Neuronal stem cell (in vitro differentiated cells): Measurements from ENCODE around the gene C2CD5.
"Not testable (repeated sequence)": the region's sequence is repeated elsewhere in the genome, so short reads cannot be mapped to it uniquely, and the experiment has no call there.

Experiments
- DNase-seq: peaks from one replicate; pipeline ENCODE4 v3.0.0-alpha.2; 2013; ENCODE audit warnings: low spot score
- H2AFZ ChIP-seq: one replicate; pipeline ENCODE4 v1.6.1; 2013; ENCODE audit warnings: mild to moderate bottlenecking, low read length, inconsistent platforms
- H2AK5ac ChIP-seq: 2 replicates; pipeline ENCODE4 v1.6.1; 2013; ENCODE audit warnings: low read depth, mild to moderate bottlenecking, inconsistent platforms, low read length, moderate library complexity, mixed read lengths
- H2BK120ac ChIP-seq: 2 replicates; pipeline ENCODE4 v1.6.1; 2013; ENCODE audit warnings: low read depth, mild to moderate bottlenecking, inconsistent platforms, low read length, moderate library complexity, mixed read lengths
- H2BK12ac ChIP-seq: one replicate; pipeline ENCODE4 v1.6.1; 2013; ENCODE audit warnings: low read length, inconsistent platforms
- H2BK15ac ChIP-seq: 2 replicates; pipeline ENCODE4 v1.6.1; 2013; ENCODE audit warnings: mild to moderate bottlenecking, low read length, inconsistent platforms, mixed read lengths
- H2BK5ac ChIP-seq: one replicate; pipeline ENCODE4 v1.6.1; 2013; ENCODE audit warnings: inconsistent platforms, mild to moderate bottlenecking, low read length, moderate library complexity
- H3K14ac ChIP-seq: one replicate; pipeline ENCODE4 v1.6.1; 2013; ENCODE audit warnings: low read length, inconsistent platforms
- H3K18ac ChIP-seq: 2 replicates; pipeline ENCODE4 v1.6.1; 2013; ENCODE audit warnings: low read length, inconsistent platforms
- H3K23ac ChIP-seq: 2 replicates; pipeline ENCODE4 v1.6.1; 2013; ENCODE audit warnings: low read depth, mild to moderate bottlenecking, mixed read lengths, low read length, inconsistent platforms; ENCODE audit not compliant: poor library complexity
- H3K27ac ChIP-seq: replicated peaks from 3 replicates; pipeline ENCODE4 v1.5.1; 2013; ENCODE audit warnings: low read length, inconsistent platforms
- H3K27me3 ChIP-seq, 3 experiments: 2 replicates each; pipeline ENCODE4 v1.6.1; 2013; ENCODE audit warnings: low read length in 3 of 3, mild to moderate bottlenecking in 2 of 3, inconsistent platforms in 1 of 3, low read depth in 1 of 3, mixed read lengths in 1 of 3, moderate library complexity in 1 of 3; ENCODE audit not compliant: control insufficient read depth in 3 of 3, insufficient read depth in 3 of 3
- H3K36me3 ChIP-seq, 2 donors: replicated peaks in 1 of 2; 2 replicates each; pipeline ENCODE4 v1.6.1; 2013; ENCODE audit warnings: low read length in 2 of 2; ENCODE audit not compliant: control insufficient read depth in 2 of 2, insufficient read depth in 2 of 2
- H3K4ac ChIP-seq: 2 replicates; pipeline ENCODE4 v1.6.1; 2013; ENCODE audit warnings: inconsistent platforms, mild to moderate bottlenecking, low read length, moderate library complexity
- H3K4me1 ChIP-seq, 2 donors: 1 replicate in 1 of 2; 2 replicates in 1 of 2; pipeline ENCODE4 v1.6.1; 2013; ENCODE audit warnings: low read length in 2 of 2, low read depth in 1 of 2; ENCODE audit not compliant: control insufficient read depth in 2 of 2, insufficient read depth in 1 of 2
- H3K4me2 ChIP-seq: one replicate; pipeline ENCODE4 v1.6.1; 2013; ENCODE audit warnings: mild to moderate bottlenecking, low read length, inconsistent platforms; ENCODE audit not compliant: insufficient read depth, poor library complexity, severe bottlenecking
- H3K4me3 ChIP-seq, 2 donors: 2 replicates each; pipeline ENCODE4 v1.5.1; 2013; ENCODE audit warnings: low read length in 2 of 2, mild to moderate bottlenecking in 2 of 2, inconsistent platforms in 1 of 2, moderate library complexity in 1 of 2
- H3K79me1 ChIP-seq: one replicate; pipeline ENCODE4 v1.6.1; 2013; ENCODE audit warnings: low read depth, mild to moderate bottlenecking, inconsistent platforms, low read length, moderate library complexity
- H3K9ac ChIP-seq: one replicate; pipeline ENCODE4 v1.6.1; 2013; ENCODE audit warnings: mild to moderate bottlenecking, low read depth, low read length, inconsistent platforms; ENCODE audit not compliant: poor library complexity
- H3K9me3 ChIP-seq, 2 donors: replicated peaks in 1 of 2; 2 replicates each; pipeline versions ENCODE3 to v1.6.1; 2013; ENCODE audit warnings: low read length in 2 of 2, mild to moderate bottlenecking in 2 of 2, inconsistent platforms in 1 of 2, low read depth in 1 of 2, mixed read lengths in 1 of 2, moderate library complexity in 1 of 2; ENCODE audit not compliant: control insufficient read depth in 2 of 2, insufficient read depth in 1 of 2
- H4K8ac ChIP-seq: one replicate; pipeline ENCODE4 v1.6.1; 2013; ENCODE audit warnings: low read depth, mild to moderate bottlenecking, inconsistent platforms, low read length, moderate library complexity
- H4K91ac ChIP-seq: one replicate; pipeline ENCODE4 v1.6.1; 2013; ENCODE audit warnings: low read length, low read depth, mild to moderate bottlenecking, inconsistent platforms; ENCODE audit not compliant: poor library complexity
- WGBS, 2 donors: extraction: QIAGEN DNeasy Blood & Tissue Kit; methylation state at CpG; one replicate each; pipeline ENCODE4 v1.1.7; 2013; ENCODE audit warnings: missing lambda C conversion rate in 2 of 2, mixed read lengths in 1 of 2; ENCODE audit not compliant: insufficient read length in 2 of 2, insufficient replicate concordance in 1 of 2; ENCODE audit errors: extremely low coverage in 2 of 2; 5-methylcytosine and 5-hydroxymethylcytosine counted together

C2CD5 gene

DNA sequence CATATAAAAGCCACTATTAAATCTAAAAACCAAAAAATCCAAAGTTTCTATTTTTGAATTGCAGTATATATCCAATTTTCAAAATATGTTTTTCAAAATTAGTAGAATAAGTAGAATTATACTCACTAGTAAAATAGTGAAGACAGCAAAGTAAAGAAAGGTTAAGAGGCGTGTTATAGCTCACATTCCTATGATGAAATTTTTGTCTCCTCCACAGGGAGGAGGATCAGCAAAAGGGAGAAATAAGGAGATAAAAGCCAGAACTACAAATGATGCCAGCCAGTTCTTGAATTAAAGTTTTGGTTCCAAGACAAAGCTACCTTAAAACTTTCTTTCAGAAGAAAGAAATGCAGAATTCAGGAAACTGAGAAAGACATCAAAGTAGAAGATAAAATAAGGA, 50.0 kb downstream of the C2CD5 start:
- Histone ChIP-seq H4K91ac (no peak overlapping the region), H4K8ac (no peak overlapping the region), H3K9me3 (no peaks in the 10 kb centered on the region), H2BK120ac (no peak overlapping the region), H3K9ac (no peak overlapping the region), H3K4me3 (no peak overlapping the region), H3K4me1 (no peaks in the 10 kb centered on the region), H3K36me3 (peaks cover 0 to 67% of the 10 kb centered on the region in 2 donors), H3K4ac (no peak overlapping the region), H3K23ac (no peak overlapping the region), H3K27ac (no peak overlapping the region), H2BK12ac (no peak overlapping the region), H2BK5ac (no peak overlapping the region), H2AK5ac (no peak overlapping the region), H3K4me2 (no peak overlapping the region), H2BK15ac (no peak overlapping the region), H3K27me3 (no peaks in the 10 kb centered on the region), H2AFZ (no peak overlapping the region), H3K18ac (no peak overlapping the region), H3K79me1 (no peaks in the 10 kb centered on the region), H3K14ac (no peak overlapping the region)
- WGBS, 2 donors: no CpG with 5 or more reads among the region's 1 CpG
- no peak for DNase-seq

DNA sequence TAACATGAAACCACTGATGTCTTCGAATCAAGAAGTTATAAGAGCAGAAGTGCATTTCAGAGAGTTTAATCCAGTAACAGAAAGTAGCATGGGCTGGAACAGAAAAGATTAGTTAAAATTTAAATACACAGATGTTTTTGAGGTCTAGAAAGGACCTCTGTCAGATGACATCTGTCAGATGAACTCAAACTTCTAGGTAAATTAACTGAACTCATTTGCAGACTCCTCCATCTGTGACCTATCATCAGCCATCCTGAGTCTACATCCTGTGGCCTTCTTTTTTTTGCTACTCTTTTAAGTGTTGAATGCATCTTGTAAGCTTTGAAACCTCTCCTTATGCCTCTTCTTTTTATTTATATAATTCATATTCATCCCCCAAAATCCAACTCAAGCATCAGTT, 53.3 kb downstream of the C2CD5 start:
- Histone ChIP-seq H2BK15ac (no peak overlapping the region), H3K27me3 (no peaks in the 10 kb centered on the region), H3K4me2 (no peak overlapping the region), H2AK5ac (no peak overlapping the region), H2AFZ (no peak overlapping the region), H3K4me1 (no peaks in the 10 kb centered on the region), H4K91ac (no peak overlapping the region), H3K36me3 (peaks cover 2 to 65% of the 10 kb centered on the region in 2 donors), H2BK5ac (no peak overlapping the region), H3K18ac (no peak overlapping the region), H4K8ac (no peak overlapping the region), H3K23ac (no peak overlapping the region), H3K79me1 (no peaks in the 10 kb centered on the region), H3K14ac (no peak overlapping the region), H3K27ac (no peak overlapping the region), H2BK120ac (no peak overlapping the region), H3K4me3 (no peak overlapping the region), H3K9ac (no peak overlapping the region), H2BK12ac (no peak overlapping the region), H3K9me3 (no peaks in the 10 kb centered on the region), H3K4ac (no peak overlapping the region)
- no peak for DNase-seq
- WGBS, 2 donors: no CpG with 5 or more reads among the region's 1 CpG

DNA sequence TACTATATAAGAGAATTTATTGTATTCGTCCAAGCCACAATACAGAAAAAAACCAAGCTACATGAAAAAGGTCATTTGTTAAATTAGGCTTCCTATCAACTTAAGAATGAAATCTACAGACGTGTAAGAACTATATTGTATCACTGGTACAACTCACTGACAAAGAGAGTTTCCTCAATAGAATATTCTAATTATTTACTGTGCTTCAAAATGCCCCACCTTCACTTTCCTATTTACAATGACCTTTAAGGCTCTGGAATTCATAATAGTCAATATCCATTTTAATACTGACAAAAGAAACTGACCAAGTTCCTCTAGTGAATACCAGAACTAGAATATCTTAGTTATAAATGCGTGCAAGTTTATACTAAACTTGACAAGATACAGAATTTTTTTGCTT, 55.9 kb downstream of the C2CD5 start:
- peaks cover 2 to 72% of the 10 kb centered on the region in 2 donors for H3K36me3 ChIP-seq
- H4K91ac ChIP-seq: no peak overlapping the region
- H2AK5ac ChIP-seq: no peak overlapping the region
- no peaks in the 10 kb centered on the region for H3K9me3 ChIP-seq
- H3K27me3 ChIP-seq: no peaks in the 10 kb centered on the region
- no peak overlapping the region for H2AFZ ChIP-seq
- H3K14ac ChIP-seq: no peak overlapping the region
- no peak overlapping the region for H4K8ac ChIP-seq
- H3K23ac ChIP-seq: no peak overlapping the region
- H2BK12ac ChIP-seq: no peak overlapping the region
- H3K4me2 ChIP-seq: no peak overlapping the region
- H3K79me1 ChIP-seq: no peaks in the 10 kb centered on the region
- H2BK120ac ChIP-seq: no peak overlapping the region
- H3K27ac ChIP-seq: no peak overlapping the region
- H2BK15ac ChIP-seq: no peak overlapping the region
- no peak overlapping the region for H2BK5ac ChIP-seq
- H3K4me1 ChIP-seq: no peaks in the 10 kb centered on the region
- no peak overlapping the region for H3K4ac ChIP-seq
- no peak overlapping the region for H3K4me3 ChIP-seq
- H3K18ac ChIP-seq: no peak overlapping the region
- WGBS, 2 donors: no CpG with 5 or more reads among the region's 3 CpGs
- no peak for DNase-seq
- no peak overlapping the region for H3K9ac ChIP-seq

DNA sequence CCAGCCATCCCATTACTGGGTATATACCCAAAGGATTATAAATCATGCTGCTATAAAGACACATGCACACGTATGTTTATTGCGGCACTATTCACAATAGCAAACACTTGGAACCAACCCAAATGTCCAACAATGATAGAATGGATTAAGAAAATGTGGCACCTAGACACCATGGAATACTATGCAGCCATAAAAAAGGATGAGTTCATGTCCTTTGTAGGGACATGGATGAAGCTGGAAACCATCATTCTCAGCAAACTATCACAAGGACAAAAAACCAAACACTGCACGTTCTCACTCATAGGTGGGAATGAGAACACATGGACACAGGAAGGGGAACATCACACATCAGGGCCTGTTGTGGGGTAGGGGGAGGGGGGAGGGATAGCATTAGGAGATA, 56.7 kb downstream of the C2CD5 start:
- not testable (repeated sequence) for DNase-seq, H2AFZ ChIP-seq, H2BK5ac ChIP-seq, H3K27me3 ChIP-seq, H3K79me1 ChIP-seq, H2BK120ac ChIP-seq, H3K4me2 ChIP-seq, H3K9ac ChIP-seq, H2AK5ac ChIP-seq, H4K8ac ChIP-seq, H3K18ac ChIP-seq, H3K9me3 ChIP-seq, H3K4ac ChIP-seq, H3K4me3 ChIP-seq, H4K91ac ChIP-seq, H3K4me1 ChIP-seq, H2BK12ac ChIP-seq, H3K14ac ChIP-seq, H2BK15ac ChIP-seq, H3K23ac ChIP-seq, H3K27ac ChIP-seq
- no CpG with 5 or more reads among the region's 3 CpGs for WGBS, 2 donors
- H3K36me3 ChIP-seq: peaks cover 2 to 72% of the 10 kb centered on the region in 2 donors
